ENCODE results near the gene GPX5. TPM values are rescaled to one million over a fixed set of nuclear protein-coding genes. Genes with fewer than 3 reads are reported as not detected.

The GPX5 gene
- total and polyA plus RNA-seq, 2 experiments from 2014 or later, result not detected

- TF ChIP-seq, protein P1, sequence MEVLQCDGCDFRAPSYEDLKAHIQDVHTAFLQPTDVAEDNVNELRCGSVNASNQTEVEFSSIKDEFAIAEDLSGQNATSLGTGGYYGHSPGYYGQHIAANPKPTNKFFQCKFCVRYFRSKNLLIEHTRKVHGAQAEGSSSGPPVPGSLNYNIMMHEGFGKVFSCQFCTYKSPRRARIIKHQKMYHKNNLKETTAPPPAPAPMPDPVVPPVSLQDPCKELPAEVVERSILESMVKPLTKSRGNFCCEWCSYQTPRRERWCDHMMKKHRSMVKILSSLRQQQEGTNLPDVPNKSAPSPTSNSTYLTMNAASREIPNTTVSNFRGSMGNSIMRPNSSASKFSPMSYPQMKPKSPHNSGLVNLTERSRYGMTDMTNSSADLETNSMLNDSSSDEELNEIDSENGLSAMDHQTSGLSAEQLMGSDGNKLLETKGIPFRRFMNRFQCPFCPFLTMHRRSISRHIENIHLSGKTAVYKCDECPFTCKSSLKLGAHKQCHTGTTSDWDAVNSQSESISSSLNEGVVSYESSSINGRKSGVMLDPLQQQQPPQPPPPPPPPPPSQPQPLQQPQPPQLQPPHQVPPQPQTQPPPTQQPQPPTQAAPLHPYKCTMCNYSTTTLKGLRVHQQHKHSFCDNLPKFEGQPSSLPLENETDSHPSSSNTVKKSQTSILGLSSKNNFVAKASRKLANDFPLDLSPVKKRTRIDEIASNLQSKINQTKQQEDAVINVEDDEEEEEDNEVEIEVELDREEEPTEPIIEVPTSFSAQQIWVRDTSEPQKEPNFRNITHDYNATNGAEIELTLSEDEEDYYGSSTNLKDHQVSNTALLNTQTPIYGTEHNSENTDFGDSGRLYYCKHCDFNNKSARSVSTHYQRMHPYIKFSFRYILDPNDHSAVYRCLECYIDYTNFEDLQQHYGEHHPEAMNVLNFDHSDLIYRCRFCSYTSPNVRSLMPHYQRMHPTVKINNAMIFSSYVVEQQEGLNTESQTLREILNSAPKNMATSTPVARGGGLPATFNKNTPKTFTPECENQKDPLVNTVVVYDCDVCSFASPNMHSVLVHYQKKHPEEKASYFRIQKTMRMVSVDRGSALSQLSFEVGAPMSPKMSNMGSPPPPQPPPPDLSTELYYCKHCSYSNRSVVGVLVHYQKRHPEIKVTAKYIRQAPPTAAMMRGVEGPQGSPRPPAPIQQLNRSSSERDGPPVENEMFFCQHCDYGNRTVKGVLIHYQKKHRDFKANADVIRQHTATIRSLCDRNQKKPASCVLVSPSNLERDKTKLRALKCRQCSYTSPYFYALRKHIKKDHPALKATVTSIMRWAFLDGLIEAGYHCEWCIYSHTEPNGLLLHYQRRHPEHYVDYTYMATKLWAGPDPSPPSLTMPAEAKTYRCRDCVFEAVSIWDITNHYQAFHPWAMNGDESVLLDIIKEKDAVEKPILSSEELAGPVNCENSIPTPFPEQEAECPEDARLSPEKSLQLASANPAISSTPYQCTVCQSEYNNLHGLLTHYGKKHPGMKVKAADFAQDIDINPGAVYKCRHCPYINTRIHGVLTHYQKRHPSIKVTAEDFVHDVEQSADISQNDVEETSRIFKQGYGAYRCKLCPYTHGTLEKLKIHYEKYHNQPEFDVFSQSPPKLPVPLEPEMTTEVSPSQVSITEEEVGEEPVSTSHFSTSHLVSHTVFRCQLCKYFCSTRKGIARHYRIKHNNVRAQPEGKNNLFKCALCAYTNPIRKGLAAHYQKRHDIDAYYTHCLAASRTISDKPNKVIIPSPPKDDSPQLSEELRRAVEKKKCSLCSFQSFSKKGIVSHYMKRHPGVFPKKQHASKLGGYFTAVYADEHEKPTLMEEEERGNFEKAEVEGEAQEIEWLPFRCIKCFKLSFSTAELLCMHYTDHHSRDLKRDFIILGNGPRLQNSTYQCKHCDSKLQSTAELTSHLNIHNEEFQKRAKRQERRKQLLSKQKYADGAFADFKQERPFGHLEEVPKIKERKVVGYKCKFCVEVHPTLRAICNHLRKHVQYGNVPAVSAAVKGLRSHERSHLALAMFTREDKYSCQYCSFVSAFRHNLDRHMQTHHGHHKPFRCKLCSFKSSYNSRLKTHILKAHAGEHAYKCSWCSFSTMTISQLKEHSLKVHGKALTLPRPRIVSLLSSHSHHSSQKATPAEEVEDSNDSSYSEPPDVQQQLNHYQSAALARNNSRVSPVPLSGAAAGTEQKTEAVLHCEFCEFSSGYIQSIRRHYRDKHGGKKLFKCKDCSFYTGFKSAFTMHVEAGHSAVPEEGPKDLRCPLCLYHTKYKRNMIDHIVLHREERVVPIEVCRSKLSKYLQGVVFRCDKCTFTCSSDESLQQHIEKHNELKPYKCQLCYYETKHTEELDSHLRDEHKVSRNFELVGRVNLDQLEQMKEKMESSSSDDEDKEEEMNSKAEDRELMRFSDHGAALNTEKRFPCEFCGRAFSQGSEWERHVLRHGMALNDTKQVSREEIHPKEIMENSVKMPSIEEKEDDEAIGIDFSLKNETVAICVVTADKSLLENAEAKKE (CRISPR knock-in tag; IDR thresholded peaks at IDR 0.05), result no peak
- TF ChIP-seq CTCF (conservative IDR thresholded peaks at IDR 0.05; ENCODE audit: low read depth in 2 of 2), result no peak
- no peak for TF ChIP-seq REST (IDR thresholded peaks at IDR 0.05; ENCODE audit: unreplicated experiment)
- no peak for TF ChIP-seq NANOG (IDR thresholded peaks at IDR 0.05; ENCODE audit: borderline replicate concordance)
- no peak for TF ChIP-seq EZH2phosphoT487 (IDR thresholded peaks at IDR 0.05; ENCODE audit: unreplicated experiment)
- TF ChIP-seq ZNF114 (CRISPR knock-in tag; IDR thresholded peaks at IDR 0.05), result no peak
- TF ChIP-seq STAT1 (IDR thresholded peaks at IDR 0.05; ENCODE audit: unreplicated experiment), result no peak
- no peak for TF ChIP-seq POLR2AphosphoS5 (IDR thresholded peaks at IDR 0.05; ENCODE audit: low read depth)
These were observed 26.4 kb downstream of the GPX5 start (continued) for GRCh38 chr6:28551891-28552666.

Measured in GM23338 (cell line).